SH-SY5Y (cell line): ENCODE results near the gene SCP2.

Source experiments
- GATA2 ChIP-seq: IDR thresholded peaks from 2 replicates; pipeline ENCODE4 v1.6.1; 2011; ENCODE audit warnings: mild to moderate bottlenecking, low read depth, low read length
- GATA3 ChIP-seq: IDR thresholded peaks from 2 replicates; pipeline ENCODE4 v1.6.1; 2011; ENCODE audit warnings: low read depth, mild to moderate bottlenecking, low read length, moderate library complexity

- TF ChIP-seq GATA2 (no peak), GATA3 (no peak)
These were observed 154.4 kb downstream of the SCP2 start for GRCh38 chr1:53081384-53082066.
